GM21423 (cell line): ENCODE measurements around the gene CD44.
"Not testable (repeated sequence)": the region's sequence is repeated elsewhere in the genome, so short reads cannot be mapped to it uniquely, and the experiment has no call there.

Source experiments
- ATAC-seq: cut with Tn5 transposase; IDR thresholded peaks from one replicate; pipeline ENCODE4 v1.9.1; 2021; ENCODE audit warnings: mild to moderate bottlenecking, moderate library complexity; ENCODE audit not compliant: unreplicated experiment

Gene CD44

GRCh38 chr11:35138943-35139721 lies at the start of gene CD44:
Gene CD44 (plus strand): TSS chr11:35139171. CDS start chr11:35139304, 133 bp downstream.
- peak; percentile 37 for ATAC-seq

GRCh38 chr11:35089666-35090065 lies 49.3 kb upstream of the CD44 start:
- peak; percentile 75 for ATAC-seq

- ATAC-seq = peak; percentile 26
Measured at GRCh38 chr11:35090125-35090524, 48.8 kb upstream of the CD44 start.

- ATAC-seq = not testable (repeated sequence)
Measured at GRCh38 chr11:35090991-35091390, 48.0 kb upstream of the CD44 start.

DNA sequence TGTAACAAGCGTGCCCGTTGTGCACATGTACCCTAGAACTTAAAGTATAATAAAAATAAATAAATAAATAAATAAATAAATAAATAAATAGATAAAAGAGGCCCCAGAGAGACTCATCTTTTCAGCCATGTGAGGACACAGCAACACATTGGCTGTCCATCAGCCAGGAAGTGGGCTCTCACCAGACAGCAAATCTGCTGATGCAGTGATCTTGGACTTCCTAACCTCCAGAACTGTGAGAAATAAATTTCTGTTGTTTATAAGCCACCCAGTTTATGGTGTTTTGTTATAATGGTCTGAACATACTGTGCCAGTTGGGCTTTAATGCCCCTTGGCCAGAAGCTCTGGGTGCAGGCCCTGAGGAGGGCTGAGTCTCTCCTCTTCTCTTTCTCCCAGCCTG lies 42.2 kb upstream of the CD44 start:
- no peak for ATAC-seq

DNA sequence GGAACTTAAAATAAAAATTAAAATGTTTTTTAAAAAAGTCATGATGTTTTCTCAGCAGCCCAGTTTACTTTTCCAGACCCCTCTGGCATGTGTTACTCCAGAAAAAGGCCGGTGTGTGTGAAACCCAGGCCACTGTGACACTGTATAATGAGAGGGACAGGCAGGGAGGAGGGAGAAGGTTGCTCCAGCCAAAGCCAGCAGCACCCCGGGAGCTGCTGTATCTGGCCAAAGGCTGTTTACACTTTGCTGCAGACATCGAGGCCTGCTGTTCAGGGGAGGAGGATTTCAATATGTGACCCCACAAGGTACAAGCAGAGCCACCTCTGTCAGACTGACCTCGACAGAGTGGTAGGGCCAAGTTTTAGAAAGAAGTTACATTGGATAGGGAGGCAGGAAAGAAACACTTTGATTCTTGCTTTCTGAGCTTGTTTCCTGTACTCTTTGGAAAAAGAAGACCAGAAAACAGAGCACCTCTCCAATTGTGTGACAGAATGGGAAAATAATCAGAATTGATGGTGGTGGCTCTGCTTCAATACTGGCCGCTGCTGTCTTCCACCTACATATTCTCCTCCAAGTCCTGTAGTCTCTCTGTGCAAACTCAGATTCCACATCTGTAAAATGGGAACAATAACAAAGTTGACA lies 41.0 kb upstream of the CD44 start:
- no peak for ATAC-seq

GRCh38 chr11:35098855-35099254 lies 40.1 kb upstream of the CD44 start:
- no peak for ATAC-seq

GRCh38 chr11:35099278-35100012 lies 39.5 kb upstream of the CD44 start:
- ATAC-seq = no peak

- ATAC-seq = no peak
Measured at GRCh38 chr11:35100013-35100383, 39.0 kb upstream of the CD44 start.

DNA sequence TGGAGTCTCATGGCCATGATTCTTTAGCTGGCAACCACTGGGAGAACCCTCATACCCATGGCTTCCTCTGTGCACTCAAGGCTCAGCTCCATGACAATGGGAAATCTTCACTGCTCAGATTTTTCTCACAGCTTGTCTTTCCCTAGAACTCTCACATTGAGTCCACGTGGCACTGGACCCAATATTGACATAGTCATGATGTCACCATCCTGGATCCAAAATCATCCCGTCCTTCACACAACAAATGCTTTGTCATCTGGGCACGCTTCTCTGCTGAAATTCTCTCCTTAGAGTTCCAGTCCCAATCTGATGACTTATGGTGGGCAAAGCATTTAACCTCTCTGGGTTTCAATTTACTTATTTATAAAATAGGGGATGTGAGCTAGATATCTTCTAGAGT lies 37.7 kb upstream of the CD44 start:
- no peak for ATAC-seq

DNA sequence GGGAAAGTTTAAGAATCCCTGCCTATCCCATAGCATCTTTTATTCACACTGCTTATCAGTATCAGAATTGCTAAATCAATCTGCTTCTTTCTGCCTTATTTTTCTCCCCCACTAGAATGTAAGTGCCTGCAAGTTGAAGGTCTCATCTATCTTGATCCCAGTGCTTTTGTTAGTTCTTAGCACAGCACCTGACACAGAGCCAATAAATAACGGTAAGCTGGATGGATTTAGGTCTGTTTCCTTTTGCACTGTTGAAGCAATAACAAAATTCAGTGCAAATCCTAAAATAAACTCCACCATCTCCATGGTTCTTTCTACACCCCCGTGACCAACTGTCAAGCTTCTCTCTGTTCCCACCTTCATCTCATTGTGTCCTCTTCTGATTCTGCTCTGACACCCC lies 36.7 kb upstream of the CD44 start:
- no peak for ATAC-seq

GRCh38 chr11:35103366-35104208 lies 35.4 kb upstream of the CD44 start:
- ATAC-seq = no peak

- ATAC-seq = no peak
Measured at GRCh38 chr11:35104655-35105054, 34.3 kb upstream of the CD44 start.

DNA sequence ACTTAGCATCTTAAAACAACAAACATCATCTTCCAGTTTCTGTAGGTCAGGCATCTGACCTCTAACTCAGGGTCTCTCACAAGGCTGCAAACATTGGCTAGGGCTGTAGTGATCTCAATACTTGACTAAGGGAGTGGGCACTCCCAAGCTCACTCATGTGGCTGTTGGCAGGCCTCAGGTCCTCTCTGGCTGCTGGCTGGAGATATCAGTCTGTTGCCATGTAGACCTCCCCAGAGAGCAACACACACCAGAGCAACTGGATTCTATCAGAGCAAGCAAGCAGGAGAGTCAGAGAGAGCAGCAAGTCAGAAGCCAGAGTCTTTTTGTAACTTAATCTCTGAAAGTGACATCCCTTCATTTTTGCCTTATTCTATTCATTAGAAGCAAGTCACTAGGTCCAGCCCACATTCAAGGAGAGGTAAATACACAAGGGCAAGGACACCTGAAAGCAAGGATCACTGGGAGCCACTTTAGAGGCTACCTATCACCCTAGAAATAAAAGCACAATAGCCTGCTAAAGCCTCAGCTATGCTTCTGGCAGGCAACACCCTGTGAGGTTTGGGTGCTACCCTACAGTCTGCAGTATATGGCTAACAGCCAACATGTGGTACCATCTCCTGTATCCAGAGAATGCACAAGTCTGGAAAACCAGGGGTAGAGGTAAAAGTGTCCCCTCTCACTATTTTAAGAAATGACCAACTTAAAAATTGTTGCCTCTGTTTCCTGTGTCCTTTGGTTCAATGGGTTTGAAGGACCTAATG lies 33.5 kb upstream of the CD44 start:
- no peak for ATAC-seq

- ATAC-seq = peak; percentile 85
Measured at GRCh38 chr11:35106595-35106994, 32.4 kb upstream of the CD44 start.

- no peak for ATAC-seq
Measured at GRCh38 chr11:35107861-35108260, 31.1 kb upstream of the CD44 start.

DNA sequence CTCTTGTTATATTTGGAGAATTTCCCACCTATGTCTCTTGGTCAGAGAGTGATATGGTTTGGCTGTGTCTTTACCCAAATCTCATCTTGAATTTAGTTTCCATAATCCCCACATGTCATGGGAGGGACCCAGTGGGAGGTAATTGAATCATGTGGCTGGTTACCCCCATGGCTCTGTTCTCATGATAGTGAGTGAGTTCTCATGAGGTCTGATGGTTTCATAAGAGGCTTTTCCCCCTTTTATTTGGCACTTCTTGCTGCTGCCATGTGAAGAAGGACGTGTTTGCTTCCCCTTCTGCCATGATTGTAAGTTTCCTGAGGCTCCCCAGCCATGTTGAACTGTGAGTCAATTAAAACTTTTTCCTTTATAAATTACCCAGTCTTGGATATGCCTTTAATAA lies 30.6 kb upstream of the CD44 start:
- ATAC-seq = not testable (repeated sequence)

DNA sequence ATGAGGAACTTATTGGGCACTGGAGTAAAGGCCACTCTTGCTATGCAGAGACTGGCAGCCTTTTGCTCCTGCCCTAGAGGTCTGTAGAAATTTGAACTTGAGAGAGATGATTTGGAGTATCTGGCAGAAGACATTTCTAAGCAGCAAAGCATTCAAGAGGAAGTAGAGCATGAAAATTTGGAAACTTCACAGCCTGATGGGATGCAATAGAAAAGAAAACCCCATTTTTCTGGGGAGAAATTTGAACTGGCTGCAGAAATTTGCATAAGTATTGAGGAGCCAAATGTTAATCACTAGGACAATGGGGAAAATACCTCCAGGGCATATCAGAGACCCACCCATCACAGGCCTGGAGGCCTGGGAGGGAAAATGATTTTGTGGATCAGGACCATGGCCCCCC lies 29.9 kb upstream of the CD44 start:
- no peak for ATAC-seq

DNA sequence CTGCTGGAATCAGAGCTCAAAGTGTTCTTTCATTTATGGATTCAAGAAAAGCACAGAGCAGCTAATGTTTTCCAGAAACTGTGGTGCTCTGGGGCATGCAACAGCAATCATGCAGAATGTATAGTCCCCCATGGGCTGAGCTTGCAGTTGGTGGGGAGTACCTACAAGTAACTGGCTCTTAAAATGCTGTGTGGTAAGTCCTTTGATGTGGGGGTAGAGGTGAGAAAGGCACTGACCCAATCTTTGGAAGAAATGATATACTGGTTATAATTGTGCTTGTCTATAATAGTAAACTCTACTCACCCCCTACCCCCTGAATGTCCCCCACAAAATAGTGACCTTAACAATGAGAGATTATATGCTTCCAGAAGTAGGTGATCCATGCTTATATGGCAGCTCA lies 29.1 kb upstream of the CD44 start:
- ATAC-seq = no peak
